Fibroblast of mammary gland (primary cell): ENCODE measurements around the gene SPATS2.

Source experiments
- DNase-seq: peaks from one replicate; pipeline ENCODE4 v3.0.0-alpha.2; 2010; ENCODE audit warnings: low read depth
- H3K4me3 ChIP-seq: 2 replicates; pipeline ENCODE4 v1.5.1; 2011; ENCODE audit warnings: low read depth, mild to moderate bottlenecking, low read length, moderate library complexity; ENCODE audit not compliant: control insufficient read depth
- TF ChIP-seq, protein P1 (sequence below): conservative IDR thresholded peaks from 2 replicates; pipeline ENCODE4 v1.5.1; 2011; ENCODE audit warnings: low read depth, low read length, inconsistent platforms; ENCODE audit not compliant: control insufficient read depth, insufficient read depth

SPATS2 gene

DNA sequence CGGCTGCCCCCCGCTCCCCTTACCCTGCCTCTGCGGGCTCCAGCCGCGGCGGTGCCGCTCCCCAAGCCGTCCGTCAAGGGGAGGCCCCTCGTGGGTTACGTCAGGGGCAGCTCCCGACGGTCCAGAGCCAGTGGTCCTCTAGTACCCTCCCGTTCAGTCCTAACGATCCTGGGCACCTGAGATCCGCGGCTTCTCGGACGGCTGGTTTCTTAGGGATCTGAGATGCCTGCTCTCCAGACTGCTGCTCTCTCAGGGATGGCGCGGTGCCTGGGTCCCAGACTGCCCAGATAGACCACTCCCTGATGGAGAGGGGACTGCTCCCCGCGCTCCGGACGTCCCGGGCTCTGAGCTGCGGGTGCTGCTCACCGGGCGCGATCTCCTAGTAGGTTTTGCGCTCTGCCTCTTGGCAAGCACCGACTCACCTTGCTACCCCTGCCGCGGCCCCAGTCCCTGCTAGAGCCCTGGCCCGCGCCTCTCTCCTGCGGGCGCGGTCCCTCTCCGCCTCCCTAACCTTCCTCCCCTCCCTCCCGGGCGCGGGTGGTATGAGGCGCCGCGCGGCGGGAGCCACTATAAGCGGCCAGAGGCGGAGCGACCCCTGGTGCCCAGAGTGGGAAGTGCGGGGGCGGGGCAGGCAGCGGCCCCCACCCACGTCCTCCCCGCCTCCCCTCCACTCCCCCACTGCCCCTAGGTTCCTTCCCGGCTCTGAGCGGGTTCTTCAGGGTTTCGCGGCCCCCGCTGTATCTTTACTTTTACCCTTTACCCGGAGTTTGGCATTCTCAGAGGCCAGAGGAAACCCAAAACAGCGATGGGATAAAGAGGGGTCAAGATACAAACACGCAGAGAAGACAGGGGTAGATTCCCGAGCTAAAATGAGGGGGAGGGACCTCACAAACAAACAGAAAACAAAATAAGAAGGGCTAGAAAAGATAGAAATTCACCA is 30.3 kb upstream of the SPATS2 start, which contains the start of gene C1QL4:
Gene C1QL4, minus strand, starts transcription at position 544 of the 940 bp plus-strand sequence. CDS start 711 bp downstream, outside the sequence.
- TF ChIP-seq, protein P1, sequence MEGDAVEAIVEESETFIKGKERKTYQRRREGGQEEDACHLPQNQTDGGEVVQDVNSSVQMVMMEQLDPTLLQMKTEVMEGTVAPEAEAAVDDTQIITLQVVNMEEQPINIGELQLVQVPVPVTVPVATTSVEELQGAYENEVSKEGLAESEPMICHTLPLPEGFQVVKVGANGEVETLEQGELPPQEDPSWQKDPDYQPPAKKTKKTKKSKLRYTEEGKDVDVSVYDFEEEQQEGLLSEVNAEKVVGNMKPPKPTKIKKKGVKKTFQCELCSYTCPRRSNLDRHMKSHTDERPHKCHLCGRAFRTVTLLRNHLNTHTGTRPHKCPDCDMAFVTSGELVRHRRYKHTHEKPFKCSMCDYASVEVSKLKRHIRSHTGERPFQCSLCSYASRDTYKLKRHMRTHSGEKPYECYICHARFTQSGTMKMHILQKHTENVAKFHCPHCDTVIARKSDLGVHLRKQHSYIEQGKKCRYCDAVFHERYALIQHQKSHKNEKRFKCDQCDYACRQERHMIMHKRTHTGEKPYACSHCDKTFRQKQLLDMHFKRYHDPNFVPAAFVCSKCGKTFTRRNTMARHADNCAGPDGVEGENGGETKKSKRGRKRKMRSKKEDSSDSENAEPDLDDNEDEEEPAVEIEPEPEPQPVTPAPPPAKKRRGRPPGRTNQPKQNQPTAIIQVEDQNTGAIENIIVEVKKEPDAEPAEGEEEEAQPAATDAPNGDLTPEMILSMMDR, result peak; percentile 66

DNA sequence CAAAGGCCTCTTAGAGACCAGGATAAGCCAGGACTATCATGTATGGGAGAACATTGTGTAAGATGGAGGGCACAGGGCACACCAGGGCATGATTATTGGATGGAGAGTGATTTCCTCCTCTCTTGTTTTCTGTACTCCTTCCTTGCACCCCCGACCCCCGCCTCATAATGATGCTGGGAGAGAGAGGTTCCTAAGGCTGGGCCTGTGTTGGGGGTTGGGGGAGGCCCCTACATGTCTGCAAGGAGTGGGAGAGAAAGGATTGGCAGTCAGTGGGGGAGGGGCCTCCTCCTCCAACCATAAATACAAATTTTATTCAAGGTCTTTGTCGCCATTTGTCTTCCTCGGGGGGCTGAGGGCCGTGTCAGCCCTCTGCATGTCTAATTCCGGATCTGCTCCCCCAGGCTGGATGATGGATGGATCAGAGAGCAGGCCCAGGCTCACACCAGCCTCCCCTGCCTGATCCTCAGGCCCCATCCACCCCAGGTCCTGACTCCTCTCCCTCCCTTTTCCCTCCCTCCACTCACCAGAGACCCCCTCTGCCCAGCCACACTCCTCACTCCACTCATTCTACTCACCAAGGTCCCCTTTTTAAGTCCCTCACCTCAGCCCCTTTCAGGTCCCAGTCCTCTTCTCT is 28.3 kb upstream of the SPATS2 start:
- TF ChIP-seq, protein P1, result no peak
- DNase-seq, result no peak
- no peak overlapping the region for H3K4me3 ChIP-seq

More for the DNA sequence above, 30.3 kb upstream of the SPATS2 start, which contains the start of gene C1QL4:
- DNase-seq, result peak; percentile 48
- peak within 1 kb of the TSS; percentile 37 for H3K4me3 ChIP-seq

DNA sequence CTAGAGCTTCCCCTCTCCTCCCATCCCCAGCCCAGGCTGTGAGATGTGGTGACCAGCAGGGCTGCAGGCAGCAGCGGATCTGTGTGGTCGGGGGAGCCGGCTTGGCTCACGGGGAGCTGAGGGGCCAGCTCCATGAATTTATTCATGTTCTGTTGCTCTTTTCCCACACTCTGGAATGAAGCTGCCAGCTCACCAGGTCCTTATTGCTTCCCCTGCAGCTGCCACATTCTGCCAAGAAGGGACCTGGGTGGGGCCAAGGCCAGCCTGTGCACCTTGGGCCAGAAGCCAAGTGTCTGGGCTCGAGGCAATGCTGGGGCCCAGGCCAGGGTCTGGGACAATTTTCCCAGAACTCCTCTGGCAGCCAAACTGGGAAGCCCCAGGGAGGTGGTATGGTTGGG is 27.8 kb upstream of the SPATS2 start:
- TF ChIP-seq, protein P1, result no peak
- DNase-seq, result no peak
- H3K4me3 ChIP-seq, result no peak overlapping the region

DNA sequence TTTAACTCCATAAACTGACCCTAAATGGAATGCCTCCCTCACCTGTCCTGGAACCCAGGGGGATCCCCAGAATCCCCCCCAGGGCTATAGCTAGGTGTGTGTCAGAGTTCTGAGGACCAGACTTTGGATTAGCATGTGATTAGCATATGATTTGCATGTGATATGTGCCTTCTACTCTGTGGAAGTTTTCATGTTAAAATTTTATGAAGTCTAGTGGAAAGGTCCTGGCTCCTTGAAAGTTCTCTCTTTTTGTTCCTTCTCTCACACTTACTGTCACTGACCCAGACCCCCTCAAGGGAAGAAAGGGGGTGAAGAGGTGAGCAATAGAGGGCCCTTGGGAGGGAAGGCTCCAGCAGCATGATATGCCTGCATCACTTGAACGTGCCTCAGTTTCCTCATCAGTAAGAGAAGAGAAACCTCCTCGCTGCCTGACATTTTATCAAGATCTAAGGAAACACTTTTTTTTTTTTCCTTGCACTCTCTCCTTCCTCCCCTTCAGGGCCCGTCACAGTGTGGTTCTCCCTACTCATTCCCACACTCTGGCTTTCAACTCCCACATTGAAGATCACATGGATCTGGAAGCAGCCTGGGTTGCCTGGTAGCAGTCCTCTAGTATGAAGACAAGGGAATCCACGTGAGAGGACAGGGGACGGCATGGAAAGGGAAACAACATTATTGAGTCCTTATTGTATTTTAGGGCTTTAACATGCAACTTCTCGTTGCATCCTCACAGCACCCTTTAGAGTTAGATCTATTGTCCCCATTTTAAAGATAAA is 27.0 kb upstream of the SPATS2 start:
- no peak overlapping the region for H3K4me3 ChIP-seq
- TF ChIP-seq, protein P1, result no peak

DNA sequence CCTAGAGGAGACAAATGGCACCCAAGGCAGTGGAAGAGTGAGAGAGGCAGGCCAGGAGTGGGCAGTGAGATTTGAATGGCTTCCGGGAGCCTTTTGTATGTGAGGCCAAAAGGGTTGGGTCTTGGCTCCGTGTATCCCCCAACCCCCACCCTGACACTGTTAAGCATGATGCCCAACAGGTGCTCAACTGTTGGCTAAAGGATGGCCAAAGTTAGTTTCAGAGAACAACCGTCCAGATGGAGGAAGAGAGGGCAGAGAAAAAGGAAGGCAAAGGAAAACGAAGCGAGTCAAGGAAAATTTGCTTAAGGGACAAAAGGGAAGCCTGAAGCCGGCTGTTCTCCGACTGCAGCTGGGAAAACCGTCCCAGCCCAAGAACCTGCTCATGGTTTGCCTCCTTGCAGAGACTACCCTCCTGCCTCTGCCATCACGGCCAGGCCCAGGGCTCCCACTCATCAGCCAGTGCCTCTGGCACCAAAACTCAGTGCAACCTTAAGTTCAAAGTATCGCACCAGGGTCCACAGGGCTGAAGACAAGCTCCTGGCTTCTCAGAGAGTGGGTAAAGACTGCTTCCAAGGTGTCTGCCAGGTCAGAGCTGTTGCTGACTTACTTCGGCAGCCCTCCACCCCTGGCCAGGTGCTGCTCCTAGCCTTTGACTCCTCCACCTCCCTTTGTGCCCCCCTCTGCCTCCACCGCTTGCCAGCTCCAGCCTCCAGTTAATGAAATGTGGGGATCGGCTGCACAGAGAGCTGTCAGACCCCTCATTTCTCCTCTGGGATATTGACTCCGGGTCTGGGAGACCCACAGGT is 26.1 kb upstream of the SPATS2 start:
- H3K4me3 ChIP-seq, result no peak overlapping the region
- TF ChIP-seq, protein P1, result no peak
- no peak for DNase-seq

More for the DNA sequence above, 27.0 kb upstream of the SPATS2 start:
- no peak for DNase-seq

DNA sequence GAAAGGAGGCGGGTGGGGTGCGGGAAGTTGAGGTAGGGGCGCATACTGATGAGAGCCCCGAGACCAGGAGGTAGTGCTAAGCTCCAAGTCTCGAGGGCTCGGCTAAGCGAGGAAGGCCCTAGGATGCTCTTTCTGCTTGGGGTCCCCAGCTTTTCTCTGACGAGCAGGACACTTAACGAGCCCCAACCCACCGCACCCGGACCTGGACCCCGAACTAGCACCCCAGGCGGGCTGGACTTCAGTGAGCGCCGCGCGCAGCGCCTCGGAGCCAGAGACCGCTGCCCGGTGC is 25.5 kb upstream of the SPATS2 start:
- no peak overlapping the region for H3K4me3 ChIP-seq
- TF ChIP-seq, protein P1, result no peak
- DNase-seq, result no peak
